Ishikawa (cell line): ENCODE data around the gene RNU6-7.

ENCODE experiments used
- CEBPB ChIP-seq: IDR thresholded peaks from 2 replicates; pipeline ENCODE4 v1.6.1; 2012
- CREB1 ChIP-seq: IDR thresholded peaks from 2 replicates; pipeline ENCODE4 v1.6.1; 2012; ENCODE audit warnings: low read depth
- EGR1 ChIP-seq: IDR thresholded peaks from 2 replicates; pipeline ENCODE4 v1.6.1; 2012
- EP300 ChIP-seq: IDR thresholded peaks from 2 replicates; pipeline ENCODE4 v1.6.1; 2012; ENCODE audit warnings: borderline replicate concordance
- FOXM1 ChIP-seq: IDR thresholded peaks from 2 replicates; pipeline ENCODE4 v1.6.1; 2012; ENCODE audit warnings: low read depth, borderline replicate concordance
- NFIC ChIP-seq: IDR thresholded peaks from 2 replicates; pipeline ENCODE4 v1.6.1; 2012
- RAD21 ChIP-seq: IDR thresholded peaks from 2 replicates; pipeline ENCODE4 v1.6.1; 2012; ENCODE audit warnings: low read depth
- REST ChIP-seq: IDR thresholded peaks from 2 replicates; pipeline ENCODE4 v1.6.1; 2012; ENCODE audit warnings: low read depth, mild to moderate bottlenecking
- TAF1 ChIP-seq: IDR thresholded peaks from 2 replicates; pipeline ENCODE4 v1.6.1; 2012; ENCODE audit warnings: low read depth, mild to moderate bottlenecking
- TCF12 ChIP-seq: IDR thresholded peaks from 2 replicates; pipeline ENCODE4 v1.6.1; 2012; ENCODE audit warnings: low read depth
- TEAD4 ChIP-seq: IDR thresholded peaks from 2 replicates; pipeline ENCODE4 v1.6.1; 2012
- USF1 ChIP-seq: IDR thresholded peaks from 2 replicates; pipeline ENCODE4 v1.6.1; 2012
- YY1 ChIP-seq: IDR thresholded peaks from 2 replicates; pipeline ENCODE4 v1.6.1; 2012; ENCODE audit warnings: low read depth
- ZBTB7A ChIP-seq: IDR thresholded peaks from 2 replicates; pipeline ENCODE4 v1.6.1; 2012; ENCODE audit warnings: low read depth
- TF ChIP-seq, protein P1 (sequence below): IDR thresholded peaks from 2 replicates; pipeline ENCODE4 v1.6.1; 2012

RNU6-7 gene

GRCh38 chr14:32201816-32202490 is at the start of gene RNU6-7:
Gene RNU6-7, plus strand, starts transcription at chr14:32202045.
- 0 out of 2 replicates have a peak, but pooled peaks have one; percentile 26 for TF ChIP-seq YY1
- TF ChIP-seq CEBPB = peak; percentile 18; the same call in 1 of the 2 replicates
- no peak for TF ChIP-seq CREB1

DNA sequence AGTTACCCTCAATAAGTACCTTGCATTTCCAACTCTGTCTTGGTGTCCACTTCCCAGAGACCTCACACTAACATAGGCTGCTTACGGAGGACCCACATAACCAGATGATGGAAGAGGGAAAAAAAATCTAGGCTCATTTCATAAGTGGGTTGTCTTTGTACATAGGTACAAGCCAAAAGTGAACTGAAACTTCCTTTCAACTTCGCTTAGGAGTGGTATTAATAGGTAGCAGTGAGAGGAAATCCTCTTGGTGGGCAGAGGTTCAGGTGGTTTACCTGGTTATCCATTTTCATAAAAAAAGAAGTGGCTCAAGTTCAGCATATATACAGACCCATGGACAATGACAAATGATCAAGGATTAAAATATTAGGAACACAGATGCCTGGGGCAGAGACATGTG is 35.8 kb upstream of the RNU6-7 start:
- TF ChIP-seq EP300 (no peak), CREB1 (no peak), REST (no peak), TAF1 (no peak), TEAD4 (no peak), RAD21 (no peak), YY1 (no peak), FOXM1 (no peak), NFIC (no peak), ZBTB7A (no peak), EGR1 (no peak), CEBPB (no peak), TCF12 (no peak), USF1 (no peak)
- TF ChIP-seq, protein P1, sequence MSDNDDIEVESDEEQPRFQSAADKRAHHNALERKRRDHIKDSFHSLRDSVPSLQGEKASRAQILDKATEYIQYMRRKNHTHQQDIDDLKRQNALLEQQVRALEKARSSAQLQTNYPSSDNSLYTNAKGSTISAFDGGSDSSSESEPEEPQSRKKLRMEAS = no peak

GRCh38 chr14:32166924-32167323 is 34.9 kb upstream of the RNU6-7 start:
- no peak for TF ChIP-seq ZBTB7A
- no peak for TF ChIP-seq YY1

GRCh38 chr14:32167907-32168306 is 33.9 kb upstream of the RNU6-7 start:
- no peak for TF ChIP-seq TAF1
- no peak for TF ChIP-seq EGR1
- TF ChIP-seq CREB1 = no peak
- TF ChIP-seq, protein P1 = no peak
- TF ChIP-seq YY1 = no peak
- TF ChIP-seq TCF12 = no peak

- TF ChIP-seq CEBPB (no peak), REST (no peak), ZBTB7A (no peak), TCF12 (no peak), EGR1 (no peak), USF1 (no peak), EP300 (no peak), RAD21 (no peak), CREB1 (no peak), YY1 (no peak), FOXM1 (no peak)
- TF ChIP-seq, protein P1 = no peak
These were observed 32.7 kb upstream of the RNU6-7 start for GRCh38 chr14:32169191-32169590.

GRCh38 chr14:32171469-32171868 is 30.4 kb upstream of the RNU6-7 start:
- TF ChIP-seq FOXM1 = no peak
- no peak for TF ChIP-seq CREB1
- no peak for TF ChIP-seq TCF12
- TF ChIP-seq YY1 = no peak
- TF ChIP-seq USF1 = no peak
- no peak for TF ChIP-seq NFIC
- TF ChIP-seq ZBTB7A = no peak
- TF ChIP-seq CEBPB = no peak
- TF ChIP-seq TAF1 = no peak
- TF ChIP-seq EGR1 = no peak
- no peak for TF ChIP-seq RAD21
